HG03460 (cell line): ENCODE results near the gene TMEM132A.

Experiments
- ATAC-seq: cut with Tn5 transposase; IDR thresholded peaks from one replicate; pipeline ENCODE4 v1.9.1; 2021; ENCODE audit not compliant: unreplicated experiment

The TMEM132A gene

DNA sequence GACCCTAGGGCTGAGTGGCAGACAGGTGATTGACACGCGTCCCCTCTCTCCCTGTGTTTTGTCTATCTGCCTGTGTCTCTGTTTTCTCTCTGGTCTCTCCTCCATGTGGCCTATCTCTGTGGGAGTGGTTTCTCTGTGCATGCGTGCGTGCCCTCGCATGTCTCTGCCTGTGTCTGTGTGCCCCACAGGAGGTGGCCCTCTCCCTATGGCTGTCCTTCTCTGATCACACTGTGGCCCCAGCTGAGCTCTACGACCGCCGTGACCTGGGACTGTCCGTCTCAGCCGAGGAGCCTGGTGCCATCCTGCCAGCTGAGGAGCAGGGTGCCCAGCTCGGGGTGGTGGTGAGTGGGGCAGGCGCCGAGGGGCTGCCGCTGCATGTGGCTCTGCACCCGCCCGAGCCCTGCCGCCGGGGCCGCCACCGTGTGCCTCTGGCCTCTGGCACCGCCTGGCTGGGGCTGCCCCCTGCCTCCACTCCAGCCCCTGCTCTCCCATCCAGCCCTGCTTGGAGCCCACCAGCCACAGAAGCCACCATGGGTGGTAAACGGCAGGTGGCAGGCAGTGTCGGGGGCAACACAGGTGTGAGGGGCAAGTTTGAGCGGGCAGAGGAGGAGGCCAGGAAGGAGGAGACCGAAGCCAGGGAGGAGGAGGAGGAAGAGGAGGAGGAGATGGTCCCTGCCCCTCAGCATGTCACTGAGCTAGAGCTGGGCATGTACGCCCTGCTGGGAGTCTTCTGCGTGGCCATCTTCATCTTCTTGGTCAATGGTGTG is 11.6 kb downstream of the TMEM132A start:
- no peak for ATAC-seq

DNA sequence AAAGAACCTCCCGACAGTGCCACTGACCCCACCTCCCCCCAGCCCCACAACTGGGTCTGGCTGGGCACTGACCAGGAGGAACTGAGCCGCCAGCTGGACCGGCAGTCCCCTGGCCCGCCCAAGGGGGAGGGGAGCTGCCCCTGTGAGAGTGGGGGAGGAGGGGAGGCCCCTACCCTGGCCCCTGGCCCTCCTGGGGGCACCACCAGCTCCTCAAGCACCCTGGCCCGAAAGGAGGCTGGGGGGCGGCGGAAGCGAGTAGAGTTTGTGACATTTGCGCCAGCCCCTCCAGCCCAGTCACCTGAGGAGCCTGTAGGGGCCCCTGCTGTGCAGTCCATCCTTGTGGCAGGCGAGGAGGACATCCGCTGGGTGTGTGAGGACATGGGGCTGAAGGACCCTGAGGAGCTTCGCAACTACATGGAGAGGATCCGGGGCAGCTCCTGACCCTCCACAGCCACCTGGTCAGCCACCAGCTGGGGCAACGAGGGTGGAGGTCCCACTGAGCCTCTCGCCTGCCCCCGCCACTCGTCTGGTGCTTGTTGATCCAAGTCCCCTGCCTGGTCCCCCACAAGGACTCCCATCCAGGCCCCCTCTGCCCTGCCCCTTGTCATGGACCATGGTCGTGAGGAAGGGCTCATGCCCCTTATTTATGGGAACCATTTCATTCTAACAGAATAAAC is 12.3 kb downstream of the TMEM132A start:
- ATAC-seq, result no peak

DNA sequence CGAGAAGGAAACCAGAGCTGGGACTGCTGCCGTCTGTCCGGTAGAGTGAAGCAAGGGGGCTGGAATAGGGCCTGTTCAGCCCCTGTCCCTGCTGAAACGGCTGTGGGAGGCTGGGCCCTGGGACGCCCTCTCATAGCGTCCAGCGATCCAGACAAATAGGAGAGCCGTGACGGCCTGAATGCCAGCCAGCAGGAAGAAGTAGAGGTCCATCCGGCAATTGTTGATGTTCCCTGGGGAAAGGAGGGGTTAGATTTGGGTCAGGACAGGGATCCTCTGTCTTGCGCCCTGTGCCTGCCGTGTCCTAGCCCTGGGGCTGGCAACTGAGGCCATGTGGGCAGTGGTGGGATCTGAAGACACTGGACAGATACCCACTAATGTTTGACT is 12.9 kb downstream of the TMEM132A start:
- no peak for ATAC-seq

DNA sequence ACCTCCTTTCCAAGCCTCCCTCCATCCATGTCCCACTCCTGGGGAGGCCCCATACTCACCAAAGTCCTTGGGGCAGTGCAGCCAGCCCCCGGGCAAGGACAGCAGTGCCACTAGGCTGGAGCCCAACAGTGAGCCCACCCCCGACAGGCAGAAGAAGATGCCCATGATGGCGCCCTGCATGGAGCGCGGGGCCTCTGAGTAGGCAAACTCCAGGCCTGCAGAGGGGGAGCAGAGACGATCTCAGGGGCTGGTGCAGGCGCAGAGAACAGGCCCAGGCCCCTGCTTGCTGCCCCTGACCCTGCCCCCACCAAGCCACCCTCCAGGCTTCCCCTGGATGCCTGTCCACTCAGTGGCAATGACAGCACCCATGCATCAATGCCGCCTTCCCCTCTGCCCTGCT is 13.6 kb downstream of the TMEM132A start:
- ATAC-seq, result no peak

DNA sequence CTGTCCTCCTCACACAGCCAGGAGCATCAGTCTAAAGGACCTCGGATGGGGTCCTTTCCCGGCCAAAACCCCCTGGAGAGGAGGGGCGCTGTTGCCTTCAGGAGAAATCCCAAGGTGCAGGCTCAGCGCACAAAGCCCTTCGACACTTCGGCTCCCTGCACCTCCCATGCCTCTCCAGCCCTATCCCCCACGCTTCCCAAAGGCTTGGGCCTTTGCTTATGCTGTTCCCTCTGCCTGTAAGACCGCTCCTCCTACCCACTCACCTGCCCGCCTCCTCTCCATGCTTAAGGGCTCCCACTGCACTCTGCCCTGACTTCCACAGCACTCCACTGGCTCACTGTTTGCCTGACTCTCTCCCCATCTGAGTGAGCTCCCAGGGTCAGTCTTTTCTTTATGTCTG is 14.2 kb downstream of the TMEM132A start:
- ATAC-seq, result no peak

DNA sequence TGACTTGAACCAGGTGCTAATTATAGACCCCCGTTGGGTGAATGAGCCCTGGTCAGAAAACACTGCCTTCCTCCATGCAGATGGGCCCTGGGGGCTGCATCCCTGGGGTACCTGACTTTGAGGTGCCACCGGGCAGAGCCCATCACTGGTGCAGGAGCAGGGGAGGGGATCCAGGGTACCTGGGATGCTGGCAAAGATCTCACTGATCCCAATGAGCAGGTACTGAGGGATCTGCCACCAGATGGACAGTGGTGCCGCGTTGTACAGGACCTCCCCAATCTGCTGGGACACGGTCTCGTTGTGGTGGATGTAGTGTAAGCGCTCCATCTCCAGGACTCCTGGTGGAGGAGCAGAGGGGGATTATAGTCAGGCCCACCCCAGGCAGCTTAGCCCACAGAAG is 15.0 kb downstream of the TMEM132A start:
- no peak for ATAC-seq

DNA sequence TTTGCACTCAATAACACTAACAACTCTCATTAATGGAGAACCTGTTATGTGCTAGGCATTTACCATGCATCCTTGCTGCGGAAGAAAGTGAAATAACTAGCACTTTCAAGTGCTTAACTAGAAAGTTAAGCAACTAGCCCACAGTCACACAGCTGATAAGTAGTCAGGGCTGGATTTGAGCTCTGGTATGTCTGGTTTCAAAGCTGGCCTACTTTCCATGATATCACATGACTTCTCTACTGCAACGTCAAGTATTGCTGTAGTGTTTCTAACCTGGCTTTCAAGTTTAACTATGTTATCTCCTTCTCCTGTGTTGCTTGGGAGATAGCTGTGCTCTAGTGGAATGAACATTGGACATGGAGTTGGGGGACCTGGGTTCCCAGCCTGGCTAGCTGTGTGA is 15.6 kb downstream of the TMEM132A start:
- no peak for ATAC-seq

DNA sequence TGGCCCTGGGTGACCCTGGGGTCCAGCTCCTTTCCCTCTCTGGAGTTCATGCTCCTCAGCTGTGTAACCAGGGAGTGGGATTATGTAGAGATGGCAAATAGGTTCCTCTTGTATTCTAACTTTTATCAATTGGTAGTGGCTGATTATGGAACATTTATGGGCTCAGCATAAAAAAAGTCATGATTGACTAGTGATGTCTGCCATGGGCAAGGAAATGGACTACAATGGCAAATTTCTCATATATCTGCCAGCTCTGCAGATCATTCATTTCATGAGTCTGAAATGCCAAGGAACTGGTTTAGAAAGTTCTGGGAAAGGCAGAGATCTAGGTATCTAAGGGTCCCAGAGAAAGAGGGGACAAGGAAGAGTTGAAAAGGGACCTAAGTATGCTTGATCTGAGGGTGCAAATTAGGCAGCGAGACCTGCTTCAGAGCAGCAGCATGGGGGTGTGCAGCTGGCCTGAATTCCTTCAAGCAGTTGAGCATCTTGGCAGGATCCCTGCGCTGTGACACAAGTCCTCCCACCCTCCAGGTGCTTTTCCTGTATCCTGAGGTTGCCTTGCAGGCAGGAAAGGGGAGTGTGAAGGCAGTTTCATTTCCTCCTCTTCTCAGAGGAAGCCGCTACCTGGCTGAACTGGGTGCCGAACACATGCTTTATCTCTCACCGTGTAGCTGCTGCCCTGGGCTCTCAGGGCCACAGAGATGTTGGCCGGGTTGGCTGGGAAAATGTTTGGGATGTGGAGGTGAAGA is 17.3 kb downstream of the TMEM132A start:
- no peak for ATAC-seq

DNA sequence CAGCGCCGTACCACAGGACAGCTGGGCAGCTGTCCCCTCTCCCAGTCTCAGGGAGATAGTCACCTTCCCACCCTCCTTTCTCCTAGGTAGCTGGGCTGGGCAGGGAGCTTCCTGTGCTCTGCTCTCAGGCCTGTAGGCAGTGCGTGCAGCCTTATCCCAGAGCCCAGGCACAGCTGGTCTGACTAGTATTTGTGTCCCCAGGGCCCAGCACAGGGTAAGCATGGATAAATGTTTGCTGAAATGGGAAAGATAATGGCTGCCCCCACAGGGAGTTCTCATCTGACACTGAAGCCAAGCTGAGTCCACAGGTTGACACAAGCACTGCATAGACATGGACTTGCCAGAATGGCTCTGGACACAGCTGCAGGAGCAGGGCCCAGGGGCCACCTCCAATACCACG is 18.0 kb downstream of the TMEM132A start:
- no peak for ATAC-seq

DNA sequence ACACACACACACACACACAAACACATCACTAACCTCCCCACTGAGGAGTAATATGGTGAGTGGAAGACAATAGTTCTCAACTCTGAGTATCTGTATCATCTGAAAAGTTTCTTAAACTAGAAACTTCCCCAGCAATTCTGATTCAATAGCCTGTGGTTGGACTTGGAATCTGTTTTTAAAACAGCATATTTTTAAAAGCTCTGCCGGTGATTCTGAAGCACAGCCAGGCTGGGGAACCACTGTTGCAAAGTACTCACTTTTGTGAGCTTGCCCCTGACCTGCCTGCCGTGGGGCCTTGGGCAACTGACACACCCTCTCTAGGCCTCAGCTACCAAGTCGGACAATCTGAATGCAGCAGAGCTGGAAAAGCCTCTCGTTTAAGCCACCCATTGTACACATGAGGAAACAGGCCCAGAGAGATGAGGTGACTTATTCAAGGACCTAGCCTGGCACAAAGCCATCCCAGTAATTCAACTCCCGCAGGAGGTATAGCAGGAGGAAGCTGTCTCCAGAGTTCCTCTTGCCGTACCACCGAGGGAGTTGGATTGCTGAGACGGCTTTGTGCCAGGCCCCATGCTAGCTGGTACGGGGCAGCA is 18.8 kb downstream of the TMEM132A start:
- ATAC-seq, result no peak

DNA sequence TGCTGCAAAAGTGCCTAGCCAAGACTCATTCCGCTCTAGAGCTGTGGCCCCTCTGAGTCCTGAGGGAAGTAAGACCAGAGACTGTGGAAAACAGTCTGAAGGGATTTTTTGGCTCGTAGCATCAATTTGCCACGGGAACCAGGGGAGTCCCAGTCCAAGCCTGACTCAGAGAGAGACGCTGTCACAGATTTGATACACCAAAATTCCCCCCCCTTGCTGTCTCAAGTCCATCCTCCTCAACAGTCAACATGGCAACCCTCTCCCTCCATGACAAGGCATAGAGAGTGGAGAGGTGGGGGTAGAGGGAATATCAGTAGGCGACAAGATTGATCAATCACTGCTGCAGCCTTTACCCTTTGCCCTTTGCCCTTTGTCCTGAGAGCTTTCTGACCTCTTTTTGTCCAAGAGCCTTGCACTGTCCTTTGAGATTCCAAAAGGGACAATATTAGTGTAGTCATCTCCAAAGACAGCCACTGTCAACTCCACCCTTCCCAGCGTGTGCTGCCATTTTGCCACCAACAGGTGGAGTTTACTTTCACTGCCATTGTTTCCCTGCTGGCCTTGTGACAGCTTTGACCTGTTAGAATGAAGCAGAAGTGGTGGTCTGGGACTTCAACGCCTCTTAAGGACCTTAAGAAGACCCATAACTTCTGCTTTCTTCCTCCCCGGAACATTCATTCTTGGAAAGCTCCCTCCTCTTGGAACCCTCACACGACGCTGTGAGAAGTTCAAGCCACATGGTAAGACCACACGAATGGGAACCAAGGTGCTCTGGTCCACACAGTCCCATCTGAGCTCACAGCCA is 20.4 kb downstream of the TMEM132A start:
- no peak for ATAC-seq

DNA sequence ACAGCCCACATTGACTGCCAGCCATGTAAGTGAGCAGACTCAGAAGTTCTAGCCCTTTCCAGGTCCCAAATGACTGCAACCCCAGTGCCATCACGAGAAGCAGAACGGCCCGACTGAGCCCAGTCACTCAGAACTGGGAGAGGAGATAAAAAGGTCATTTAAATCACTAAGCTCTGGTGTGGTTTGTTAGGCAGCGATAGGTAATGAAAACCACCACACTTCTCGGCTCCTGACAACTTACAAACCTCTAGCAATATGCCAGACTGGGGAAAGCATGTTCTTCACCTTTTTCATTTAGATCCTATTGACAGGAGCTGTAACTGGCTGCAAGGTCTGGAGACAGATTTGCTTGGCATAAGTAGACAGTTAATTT is 21.0 kb downstream of the TMEM132A start:
- ATAC-seq, result no peak

DNA sequence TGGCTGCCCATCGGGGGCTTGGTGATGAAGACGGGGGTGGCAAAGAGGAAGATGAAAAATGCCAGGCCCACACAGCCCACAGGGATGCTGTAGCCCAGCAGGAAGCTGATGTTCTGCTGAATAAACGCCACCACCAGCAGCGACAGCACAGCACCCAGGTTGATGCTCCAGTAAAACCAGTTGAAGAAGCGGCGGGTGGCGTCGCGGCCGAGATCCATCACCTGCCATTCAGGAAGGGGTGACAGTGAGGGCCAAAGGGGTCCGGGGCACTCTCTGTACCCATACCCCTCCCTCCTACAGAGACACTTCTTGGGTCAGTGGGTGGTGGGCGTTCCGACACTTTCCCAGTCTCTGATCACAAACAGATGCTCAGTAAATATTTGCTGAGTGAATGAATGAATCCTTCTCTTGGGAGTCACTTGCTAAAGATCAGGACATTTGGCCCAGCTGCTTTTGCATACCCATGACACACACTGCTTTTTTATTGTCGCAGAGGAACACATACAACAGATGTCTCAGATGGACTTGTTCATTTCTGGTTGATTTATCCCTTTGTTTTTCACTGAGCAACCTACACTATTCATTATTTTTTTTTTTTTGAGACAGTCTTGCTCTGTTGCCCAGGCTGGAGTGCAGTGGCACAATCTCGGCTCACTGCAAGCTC is 22.5 kb downstream of the TMEM132A start:
- no peak for ATAC-seq

DNA sequence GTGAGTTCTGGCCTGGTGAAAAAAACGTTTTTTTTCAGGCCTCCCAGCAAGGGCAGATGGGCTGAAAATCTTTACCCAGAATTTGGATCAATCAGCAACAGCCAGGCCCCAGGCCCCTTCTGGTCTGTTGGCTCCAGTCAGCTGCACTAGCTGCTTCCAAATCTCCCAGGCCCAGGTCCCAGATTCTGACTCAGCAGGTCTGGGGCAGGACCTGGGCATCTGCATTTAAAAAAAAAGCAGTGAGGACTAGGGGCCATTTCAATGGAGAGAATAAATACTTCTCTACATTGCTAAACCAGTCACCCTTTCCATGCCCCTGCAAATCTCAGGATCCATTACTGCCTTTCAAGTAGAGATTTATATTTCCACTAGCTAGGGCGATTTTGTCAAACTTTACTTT is 23.4 kb downstream of the TMEM132A start:
- no peak for ATAC-seq

DNA sequence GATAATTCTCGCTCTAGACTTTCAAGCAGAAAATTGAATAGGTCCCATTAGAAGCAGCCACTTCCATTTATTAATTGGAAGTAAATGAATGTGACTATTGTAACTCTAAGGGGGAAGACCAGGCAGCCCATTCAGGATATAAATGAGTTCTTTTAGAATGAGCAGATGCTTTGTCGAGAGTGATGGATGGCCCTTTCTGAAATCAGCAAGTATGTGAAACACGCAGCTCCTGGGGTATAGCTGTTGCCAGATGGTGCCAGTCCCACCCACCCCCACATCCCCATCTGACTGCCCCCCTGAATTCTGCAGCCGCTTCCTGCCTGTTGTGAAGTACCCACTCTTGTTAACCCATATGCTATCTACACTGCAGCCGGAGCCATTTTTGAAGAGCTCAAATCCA is 24.0 kb downstream of the TMEM132A start:
- no peak for ATAC-seq

DNA sequence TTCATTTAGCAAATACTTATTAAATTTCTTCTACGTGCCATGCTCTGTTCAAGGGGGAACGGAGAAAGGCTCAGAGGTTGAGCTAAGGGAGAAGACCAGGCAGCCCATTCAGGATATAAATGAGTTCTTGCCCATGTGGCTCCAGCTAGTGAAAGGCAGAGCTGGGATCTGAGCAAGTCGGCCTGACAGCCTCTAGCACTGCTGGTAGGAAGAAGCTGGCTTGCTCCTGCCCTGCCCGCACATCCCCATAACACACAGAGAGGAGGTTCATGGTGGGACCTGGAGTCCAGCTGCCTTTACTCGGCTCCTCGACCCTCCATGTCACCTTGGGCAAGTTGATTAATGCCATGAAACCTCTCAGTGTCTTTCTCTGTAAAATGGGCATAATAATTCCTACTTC is 25.8 kb downstream of the TMEM132A start:
- ATAC-seq, result no peak

DNA sequence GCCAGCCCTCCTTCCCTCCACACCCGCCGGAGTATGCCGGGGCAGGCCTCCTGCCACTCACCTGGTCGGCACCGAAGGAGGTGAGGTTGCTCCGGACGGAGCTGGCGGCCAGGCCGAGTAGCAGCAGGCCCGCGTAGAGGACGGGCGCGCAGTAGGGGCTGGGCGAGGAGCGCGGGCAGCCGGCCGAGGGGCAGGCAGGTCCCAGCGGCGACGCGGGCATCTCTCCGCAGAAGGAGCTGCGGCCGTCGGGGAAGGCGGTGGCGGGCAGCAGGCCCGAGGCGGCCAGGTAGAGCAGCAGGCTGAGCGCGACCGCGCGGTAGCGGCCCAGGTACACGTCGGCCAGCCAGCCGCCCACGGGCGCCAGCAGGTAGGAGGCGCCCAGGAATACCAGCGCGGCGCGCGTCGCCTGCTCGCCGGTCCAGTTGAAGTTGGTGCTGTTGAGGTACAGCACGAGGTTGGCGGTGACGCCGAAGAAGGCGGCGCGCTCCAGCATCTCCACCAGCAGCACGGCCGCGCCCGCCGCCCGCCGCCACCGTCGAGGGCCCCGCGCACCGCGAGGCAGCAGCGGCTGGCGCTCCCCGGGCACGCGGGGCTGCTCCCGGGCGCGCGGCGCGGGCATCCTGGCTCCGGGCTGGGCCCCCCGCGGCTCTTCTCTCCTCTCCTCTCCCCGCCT is 26.8 kb downstream of the TMEM132A start:
- ATAC-seq, result no peak

DNA sequence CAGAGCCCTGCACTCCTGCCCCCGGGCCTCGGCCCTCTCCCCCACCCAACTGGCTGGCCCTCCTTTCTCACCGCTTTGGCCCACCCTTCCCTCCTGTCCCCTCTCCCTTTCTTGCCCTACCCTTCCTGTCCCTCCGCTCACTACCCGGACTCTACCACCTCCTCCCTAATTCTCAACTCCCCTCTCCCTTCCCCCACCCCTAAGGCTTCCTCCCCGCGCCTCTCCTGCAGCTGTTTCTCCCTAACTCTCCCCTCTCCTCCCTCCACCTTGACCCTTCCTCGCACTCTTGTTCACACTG is 27.3 kb downstream of the TMEM132A start:
- ATAC-seq, result no peak

DNA sequence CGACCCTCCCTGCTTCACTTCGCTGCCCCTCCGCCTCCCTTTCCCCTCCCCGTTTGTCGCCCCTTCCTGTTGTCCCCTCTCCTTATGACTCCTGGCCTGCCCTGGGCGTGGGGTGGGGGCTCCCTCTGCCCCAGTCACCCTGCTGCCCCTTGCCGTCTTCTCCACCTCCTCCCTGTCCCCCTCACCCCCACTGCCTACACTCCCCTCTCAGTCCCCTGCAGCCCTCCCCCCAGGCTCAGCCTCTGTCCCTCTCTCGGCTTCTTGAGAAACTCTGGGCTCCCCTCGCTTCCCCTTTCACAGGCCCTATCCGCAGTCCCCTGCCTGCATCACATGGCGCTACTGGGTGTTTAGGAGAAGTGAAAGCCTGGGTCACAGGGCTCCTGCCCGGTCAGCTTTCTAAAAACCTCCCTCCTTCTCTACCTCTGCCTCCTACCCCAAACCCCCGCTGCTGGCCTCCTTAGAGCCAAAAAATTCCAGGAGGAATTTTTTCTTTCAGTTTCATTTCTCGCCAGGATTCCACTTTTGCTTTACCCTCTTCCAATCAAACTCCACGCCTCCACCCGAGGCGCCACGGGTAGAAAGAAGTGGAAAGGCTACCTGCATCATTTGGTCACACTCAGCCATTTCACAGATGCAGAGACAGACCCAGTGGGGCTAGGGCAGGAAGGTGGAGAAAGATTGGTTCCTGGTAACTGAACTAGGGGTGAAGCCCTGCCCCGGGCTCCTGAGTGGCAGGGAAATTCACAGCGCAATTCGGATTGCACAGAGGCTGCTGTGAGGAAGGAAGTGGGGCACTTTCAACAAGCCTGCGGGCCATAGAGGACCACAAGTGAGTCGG is 27.9 kb downstream of the TMEM132A start, which contains the start of gene SLC15A3:
Gene SLC15A3 (minus strand): TSS at position 273 of the 838 bp plus-strand sequence. CDS start 625 bp downstream, outside the sequence.
- peak; percentile 86 for ATAC-seq
